CD4-positive, alpha-beta T cell (primary cell): ENCODE measurements around the gene ZCCHC10. TPM values are rescaled to one million over a fixed set of nuclear protein-coding genes. Genes with fewer than 3 reads are reported as not detected.
"Not testable (repeated sequence)": the region's sequence is repeated elsewhere in the genome, so short reads cannot be mapped to it uniquely, and the experiment has no call there.

Source experiments
- ATAC-seq: fragments of 200-7000 bp; cut with Tn5 transposase; one replicate; pipeline ENCODE4 v1.10.0; 2022; ENCODE audit warnings: mild to moderate bottlenecking; ENCODE audit not compliant: poor library complexity
- CTCF ChIA-PET: fragments of 350-600 bp; sonication (Branson Sonifier 250); formaldehyde crosslinking; loops from one replicate; lab custom pipeline; 2021; ENCODE audit warnings: antibody characterized with exemption, inconsistent platforms; lab: Charles Lee
- POLR2A ChIA-PET: fragments of 350-600 bp; sonication (Branson Sonifier 250); formaldehyde crosslinking; loops from one replicate; lab custom pipeline; 2021; ENCODE audit warnings: antibody characterized with exemption, inconsistent platforms; lab: Charles Lee
- DNase-seq, 14 experiments: peaks; one replicate each; pipeline ENCODE4 v3.0.0-alpha.2; 2013 to 2020; ENCODE audit warnings: mixed read lengths in 2 of 14
- H3K27ac ChIP-seq, 2 donors: one replicate each; pipeline versions ENCODE4 v1.5.1 to v1.7.0; 2013; ENCODE audit warnings: low read length in 2 of 2, low read depth in 1 of 2, mild to moderate bottlenecking in 1 of 2
- H3K27me3 ChIP-seq, 2 experiments: 1 replicate in 1 of 2; 2 replicates in 1 of 2; pipeline versions ENCODE4 v1.6.1 to v1.7.0; 2013; ENCODE audit warnings: low read length in 2 of 2, control low read depth in 1 of 2, mild to moderate bottlenecking in 1 of 2, moderate library complexity in 1 of 2; ENCODE audit not compliant: insufficient read depth in 2 of 2, control insufficient read depth in 1 of 2
- H3K36me3 ChIP-seq: one replicate; pipeline ENCODE4 v1.6.1; 2013; ENCODE audit warnings: low read length, control low read depth; ENCODE audit not compliant: insufficient read depth
- H3K4me1 ChIP-seq: one replicate; pipeline ENCODE4 v1.6.1; 2013; ENCODE audit warnings: low read length, control low read depth; ENCODE audit not compliant: insufficient read depth
- H3K4me3 ChIP-seq: one replicate; pipeline ENCODE4 v1.5.1; 2013; ENCODE audit warnings: mild to moderate bottlenecking, low read length, moderate library complexity
- H3K9me3 ChIP-seq, 2 experiments: 1 replicate in 1 of 2; 2 replicates in 1 of 2; pipeline versions ENCODE4 v1.6.1 to v1.7.0; 2013; ENCODE audit warnings: low read length in 2 of 2, mild to moderate bottlenecking in 2 of 2, control low read depth in 1 of 2, moderate library complexity in 1 of 2; ENCODE audit not compliant: control insufficient read depth in 1 of 2, insufficient read depth in 1 of 2
- H3K27ac Mint-ChIP-seq: one replicate; pipeline ENCODE4 v1.8.0; 2020; ENCODE audit warnings: mixed read lengths
- H3K27me3 Mint-ChIP-seq: one replicate; pipeline ENCODE4 v1.8.0; 2021; ENCODE audit warnings: mixed read lengths
- H3K36me3 Mint-ChIP-seq: one replicate; pipeline ENCODE4 v1.8.0; 2021; ENCODE audit warnings: low read depth, mixed read lengths
- H3K4me1 Mint-ChIP-seq: one replicate; pipeline ENCODE4 v1.8.0; 2021; ENCODE audit warnings: low read depth, mixed read lengths
- H3K4me3 Mint-ChIP-seq: one replicate; pipeline ENCODE4 v1.8.0; 2020; ENCODE audit warnings: mild to moderate bottlenecking, mixed read lengths
- H3K9me3 Mint-ChIP-seq: one replicate; pipeline ENCODE4 v1.8.0; 2020; ENCODE audit warnings: mixed read lengths
- CTCF ChIP-seq: fragments of 200-600 bp; IDR thresholded peaks from one replicate; pipeline ENCODE4 v1.8.0; 2022; ENCODE audit warnings: antibody characterized with exemption, mild to moderate bottlenecking
- intact Hi-C, 2 experiments: fragments of 100-400 bp; cut with DNase I in 1 of 2; cut with micrococcal nuclease in 1 of 2; formaldehyde crosslinking; loops; one replicate each; pipeline versions ENCODE4 v1.15.1 to v1.9.0; 2023 to 2025; cut with DNase I, micrococcal nuclease
- total RNA-seq, 174 experiments: library from RNA in 2 of 174; stranded (reverse) in 2 of 174; gene quantifications; one replicate each; pipeline ENCODE4 v1.2.3 and lab custom pipeline; 2021 to 2026

Gene ZCCHC10
- total RNA-seq, 2 experiments from 2014 or later: 17.7 to 20.1 TPM

DNA sequence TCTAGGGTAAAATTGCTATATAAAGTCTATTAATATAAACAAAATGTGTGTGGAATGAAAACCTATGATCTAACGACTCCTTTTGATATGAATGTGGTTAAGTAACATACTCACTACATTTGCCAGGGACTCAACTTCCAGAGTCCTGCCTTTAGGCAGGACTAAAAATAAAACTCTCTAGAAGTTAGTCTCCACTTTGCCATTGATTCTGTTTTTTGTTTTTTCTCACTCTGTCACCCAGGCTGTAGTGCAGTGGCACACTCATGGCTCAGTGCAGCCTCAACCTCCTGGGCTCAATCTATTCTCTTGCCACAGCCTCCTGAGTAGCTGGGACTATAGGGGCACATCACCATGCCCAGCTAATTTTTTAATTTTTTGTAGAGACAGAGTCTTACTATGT is 30.0 kb downstream of the ZCCHC10 start:
- CTCF ChIA-PET: no interaction called here
- no peak for ATAC-seq

GRCh38 chr5:132987531-132988408 is 38.6 kb downstream of the ZCCHC10 start:
- Histone ChIP-seq H3K27me3 (no peaks in the 10 kb centered on the region), H3K36me3 (no peaks in the 10 kb centered on the region), H3K27ac (no peak overlapping the region), H3K4me1 (no peaks in the 10 kb centered on the region), H3K4me3 (no peak overlapping the region), H3K9me3 (no peaks in the 10 kb centered on the region)
- Mint-ChIP-seq H3K9me3 (no peaks in the 10 kb centered on the region), H3K36me3 (no peaks in the 10 kb centered on the region), H3K27me3 (no peaks in the 10 kb centered on the region), H3K27ac (no peak overlapping the region), H3K4me1 (no peaks in the 10 kb centered on the region), H3K4me3 (no peak overlapping the region)
- POLR2A ChIA-PET: no interaction called here
- no peak for TF ChIP-seq CTCF
- intact Hi-C loops: no loop called here
- ATAC-seq: no peak
- DNase-seq: no peak
- CTCF ChIA-PET: no interaction called here

More for the DNA sequence above, 30.0 kb downstream of the ZCCHC10 start:
- Histone ChIP-seq H3K27ac (no peak overlapping the region), H3K9me3 (no peaks in the 10 kb centered on the region), H3K4me1 (no peaks in the 10 kb centered on the region), H3K36me3 (peaks cover 11% of the 10 kb centered on the region), H3K27me3 (no peaks in the 10 kb centered on the region), H3K4me3 (no peak overlapping the region)
- intact Hi-C loops: no loop called here
- no peaks in the 10 kb centered on the region for H3K27me3 Mint-ChIP-seq
- peaks cover 19% of the 10 kb centered on the region for H3K36me3 Mint-ChIP-seq
- H3K4me3 Mint-ChIP-seq: no peak overlapping the region
- no peaks in the 10 kb centered on the region for H3K4me1 Mint-ChIP-seq
- POLR2A ChIA-PET: interaction anchor here (0.9 kb wide), 1 partner anchor 55 kb away, joined by 4 read pairs; the partner anchor contains the start of gene HSPA4
- DNase-seq: no peak
- TF ChIP-seq CTCF: no peak
- no peaks in the 10 kb centered on the region for H3K9me3 Mint-ChIP-seq
- no peak overlapping the region for H3K27ac Mint-ChIP-seq

- intact Hi-C loops, H3K4me3 ChIP-seq, H3K36me3 ChIP-seq: not testable (repeated sequence)
These were observed 43.4 kb downstream of the ZCCHC10 start for GRCh38 chr5:132982971-132983370.

More at GRCh38 chr5:132982971-132983370, 43.4 kb downstream of the ZCCHC10 start:
- H3K27ac ChIP-seq, H3K36me3 Mint-ChIP-seq, H3K27me3 Mint-ChIP-seq, H3K27me3 ChIP-seq, H3K4me1 ChIP-seq, H3K4me1 Mint-ChIP-seq, POLR2A ChIA-PET, CTCF ChIA-PET, H3K9me3 Mint-ChIP-seq, ATAC-seq, DNase-seq, H3K4me3 Mint-ChIP-seq, H3K27ac Mint-ChIP-seq, H3K9me3 ChIP-seq: not testable (repeated sequence)
